PFSK-1 (cell line): ENCODE measurements around the gene CDK10.
A peak's percentile ranks its signal among the peaks of the same experiment; 100 is the strongest.

Experiments used
- FOXP2 ChIP-seq: optimal IDR thresholded peaks from 2 replicates; pipeline ENCODE3; 2011; ENCODE audit warnings: borderline replicate concordance, control low read depth, inconsistent platforms; ENCODE audit not compliant: insufficient read depth; ENCODE audit errors: extremely low read length, extremely low read depth
- POLR2AphosphoS5 ChIP-seq: IDR thresholded peaks from 2 replicates; pipeline ENCODE4 v1.6.1; 2012; ENCODE audit warnings: low read depth, mild to moderate bottlenecking, control low read depth, low read length, moderate library complexity
- REST ChIP-seq, 2 experiments: IDR thresholded peaks; 2 replicates each; pipeline versions ENCODE4 v1.6.1 to v1.8.0; 2011 to 2012; ENCODE audit warnings: low read depth in 2 of 2, low read length in 2 of 2, control low read depth in 1 of 2, inconsistent platforms in 1 of 2, mild to moderate bottlenecking in 1 of 2, moderate library complexity in 1 of 2; ENCODE audit not compliant: insufficient read depth in 1 of 2
- SIN3A ChIP-seq: IDR thresholded peaks from 2 replicates; pipeline ENCODE4 v1.6.1; 2012; ENCODE audit warnings: mild to moderate bottlenecking, low read length, moderate library complexity, borderline replicate concordance; ENCODE audit not compliant: insufficient read depth
- TAF1 ChIP-seq: IDR thresholded peaks from 2 replicates; pipeline ENCODE4 v1.6.1; 2012; ENCODE audit warnings: low read length, control low read depth, borderline replicate concordance; ENCODE audit not compliant: insufficient read depth

The CDK10 gene

GRCh38 chr16:89716493-89716892 lies 30.0 kb downstream of the CDK10 start:
- TF ChIP-seq POLR2AphosphoS5 = no peak; the same call in 1 of the 2 replicates
- TF ChIP-seq FOXP2 = no peak
- TF ChIP-seq SIN3A = no peak
- TF ChIP-seq TAF1 = no peak

- no peak for TF ChIP-seq POLR2AphosphoS5
- no peak for TF ChIP-seq REST (IDR thresholded peaks at IDR 0.05; ENCODE audit: insufficient read depth in 1 of 2, low read depth in 2 of 2, low read length in 2 of 2)
- TF ChIP-seq TAF1 = no peak
- TF ChIP-seq FOXP2 = no peak
- no peak for TF ChIP-seq SIN3A
These were observed 30.6 kb downstream of the CDK10 start for GRCh38 chr16:89716916-89717687.

GRCh38 chr16:89717688-89718505 lies 31.4 kb downstream of the CDK10 start:
- no peak for TF ChIP-seq POLR2AphosphoS5
- no peak for TF ChIP-seq FOXP2
- no peak for TF ChIP-seq REST (IDR thresholded peaks at IDR 0.05; ENCODE audit: insufficient read depth in 1 of 2, low read depth in 2 of 2, low read length in 2 of 2)
- TF ChIP-seq TAF1 = no peak
- no peak for TF ChIP-seq SIN3A

- TF ChIP-seq TAF1 = no peak
- TF ChIP-seq SIN3A = no peak; the same call in 1 of the 2 replicates
- TF ChIP-seq FOXP2 = no peak
- peak; percentile 53 to 57; a peak in 1 of 4 replicates for TF ChIP-seq REST (IDR thresholded peaks at IDR 0.05; ENCODE audit: insufficient read depth in 1 of 2, low read depth in 2 of 2, low read length in 2 of 2)
- 0 out of 2 replicates have a peak, but pooled peaks have one; percentile 13 for TF ChIP-seq POLR2AphosphoS5
These were observed 34.0 kb downstream of the CDK10 start for GRCh38 chr16:89720551-89720812.

- TF ChIP-seq SIN3A = 0 out of 2 replicates have a peak, but pooled peaks have one; percentile 17
- TF ChIP-seq FOXP2 = no peak
- TF ChIP-seq REST (IDR thresholded peaks at IDR 0.05; ENCODE audit: insufficient read depth in 1 of 2, low read depth in 2 of 2, low read length in 2 of 2) = no peak
- no peak for TF ChIP-seq TAF1
- TF ChIP-seq POLR2AphosphoS5 = peak; percentile 33
These were observed 34.5 kb downstream of the CDK10 start, which contains the start of the genes VPS9D1 and ZNF276 for GRCh38 chr16:89720813-89721545. TSS of gene VPS9D1 (minus strand) at chr16:89720898. CDS start at chr16:89720861, 37 bp downstream. TSS of gene ZNF276 (plus strand) at chr16:89721537. CDS start at chr16:89721641, 104 bp downstream.
